K562 (cell line): ENCODE results near the gene METTL6. TPM values are rescaled to one million over a fixed set of nuclear protein-coding genes. Genes with fewer than 3 reads are reported as not detected.

ENCODE experiments used
- ATAC-seq: fragments of 200-7000 bp; cut with Tn5 transposase; 3 replicates; pipeline ENCODE4 v1.9.1; 2020; ENCODE audit warnings: moderate library complexity
- BruUV-seq: library from RNA; stranded (reverse); fragments of 400-500 nt; replicated peaks from 2 replicates; lab custom pipeline; 2021; lab: Mats Ljungman, UMichigan
- CTCF ChIA-PET: fragments of 300-600 bp; formaldehyde crosslinking; extraction: SDS; loops from one replicate; lab custom pipeline; 2021; ENCODE audit warnings: low intra/inter-chr PET ratio; lab: Yijun Ruan, JAX
- POLR2A ChIA-PET: fragments of 300-600, 350-650 bp; sonication (Branson Sonifier 250); formaldehyde crosslinking; extraction: SDS; loops from one replicate; lab custom pipeline; 2021; ENCODE audit warnings: antibody characterized with exemption, inconsistent platforms; lab: Yijun Ruan, JAX
- DNase-seq, 4 experiments: peaks; one replicate each; pipeline versions ENCODE4 v3.0.0 to v3.0.0-alpha.2; 2011 to 2018; ENCODE audit warnings: low spot score in 3 of 4, mixed read lengths in 3 of 4; ENCODE audit errors: extremely low read depth in 1 of 4
- FAIRE-seq: peaks from 2 replicates; lab custom pipeline; 2011; peaks lifted over from hg19 to GRCh38; lab: Jason Lieb, UNC
- H2AFZ ChIP-seq: 2 replicates; pipeline ENCODE4 v1.6.0; 2011; ENCODE audit warnings: low read depth, low read length, control low read depth, inconsistent platforms
- H3K27ac ChIP-seq: fragments of 200-600 bp; 3 replicates; pipeline ENCODE4 v1.8.0; 2011; ENCODE audit warnings: low read depth, mild to moderate bottlenecking, control low read depth, inconsistent platforms, low read length, moderate library complexity, mixed read lengths; ENCODE audit errors: extremely low read depth
- H3K27me3 ChIP-seq, 2 experiments: fragments of 300-600 bp in 1 of 2; 2 replicates in 1 of 2; 3 replicates in 1 of 2; pipeline versions ENCODE4 v1.6.0 to v1.8.0; 2011; ENCODE audit warnings: inconsistent platforms in 2 of 2, low read length in 2 of 2, mild to moderate bottlenecking in 1 of 2, mixed read lengths in 1 of 2, moderate library complexity in 1 of 2; ENCODE audit not compliant: control insufficient read depth in 2 of 2, insufficient read depth in 2 of 2
- H3K36me3 ChIP-seq: fragments of 300-600 bp; 3 replicates; pipeline ENCODE4 v1.8.0; 2011; ENCODE audit warnings: mild to moderate bottlenecking, low read length, inconsistent platforms; ENCODE audit not compliant: control insufficient read depth, insufficient read depth
- H3K4me1 ChIP-seq, 2 experiments: fragments of 200-600 bp in 1 of 2; replicated peaks in 1 of 2; 2 replicates in 1 of 2; 3 replicates in 1 of 2; pipeline versions ENCODE4 v1.5.1 to v1.8.0; 2011; ENCODE audit warnings: inconsistent platforms in 2 of 2, low read length in 2 of 2, mild to moderate bottlenecking in 1 of 2, mixed read lengths in 1 of 2, moderate library complexity in 1 of 2; ENCODE audit not compliant: control insufficient read depth in 2 of 2, insufficient read depth in 2 of 2
- H3K4me2 ChIP-seq: 2 replicates; pipeline ENCODE4 v1.6.1; 2011; ENCODE audit warnings: low read length, control low read depth, inconsistent platforms, mixed read lengths; ENCODE audit not compliant: insufficient read depth
- H3K4me3 ChIP-seq: fragments of 200-600 bp; sonication (generic), shearing (Covaris generic); 2 replicates; pipeline ENCODE4 v1.5.1; 2016; ENCODE audit warnings: control low read depth, inconsistent platforms
- H3K79me2 ChIP-seq: fragments of 200-600 bp; 3 replicates; pipeline ENCODE4 v1.8.0; 2011; ENCODE audit warnings: low read length, inconsistent platforms; ENCODE audit not compliant: control insufficient read depth, insufficient read depth
- H3K9ac ChIP-seq, 2 experiments: 2 replicates each; pipeline versions ENCODE4 v1.6.0 to v1.6.1; 2011; ENCODE audit warnings: low read depth in 2 of 2, low read length in 2 of 2, control low read depth in 1 of 2, inconsistent platforms in 1 of 2, mild to moderate bottlenecking in 1 of 2, mixed read lengths in 1 of 2; ENCODE audit not compliant: insufficient read depth in 1 of 2
- H3K9me1 ChIP-seq: one replicate; pipeline ENCODE4 v1.6.0; 2011; ENCODE audit warnings: inconsistent platforms, mild to moderate bottlenecking, low read length, moderate library complexity; ENCODE audit not compliant: control insufficient read depth, insufficient read depth
- H3K9me3 ChIP-seq: replicated peaks from 2 replicates; pipeline ENCODE4 v1.5.1; 2011; ENCODE audit warnings: low read depth, low read length, inconsistent platforms; ENCODE audit not compliant: control insufficient read depth, insufficient read depth
- H4K20me1 ChIP-seq: replicated peaks from 2 replicates; pipeline ENCODE4 v1.6.1; 2011; ENCODE audit warnings: low read length, inconsistent platforms, mixed read lengths; ENCODE audit not compliant: control insufficient read depth, insufficient read depth
- ATF7 ChIP-seq: fragments of 450-650 bp; IDR thresholded peaks from 2 replicates; pipeline ENCODE4 v1.7.1; 2014; ENCODE audit warnings: mild to moderate bottlenecking, moderate library complexity
- CEBPB ChIP-seq: fragments of 450-650 bp; IDR thresholded peaks from 2 replicates; pipeline ENCODE4 v1.6.1; 2016; ENCODE audit warnings: missing genetic modification characterization, missing compliant biosample characterization
- E2F3 ChIP-seq: fragments of 250-450 bp; sonication (Bioruptor Pico); IDR thresholded peaks from 2 replicates; pipeline ENCODE4 v1.4.0; 2020; ENCODE audit warnings: mild to moderate bottlenecking
- PHF21A ChIP-seq: fragments of 450-650 bp; IDR thresholded peaks from 2 replicates; pipeline ENCODE4 v1.6.1; 2017; ENCODE audit warnings: low read depth, borderline replicate concordance
- PHTF2 ChIP-seq: fragments of 250-450 bp; sonication (Bioruptor Pico); IDR thresholded peaks from 2 replicates; pipeline ENCODE4 v1.5.0; 2021; ENCODE audit warnings: mild to moderate bottlenecking
- TEAD1 ChIP-seq, 2 experiments: fragments of 450-650 bp in 1 of 2; sonication (generic) in 1 of 2; formaldehyde crosslinking; IDR thresholded peaks; 2 replicates each; pipeline versions ENCODE4 v1.4.0 to v1.8.0; 2020 to 2022; ENCODE audit warnings: mild to moderate bottlenecking in 2 of 2, missing genetic modification reagents in 1 of 2
- ZNF311 ChIP-seq: fragments of 250-450 bp; sonication (Bioruptor Pico); IDR thresholded peaks from 2 replicates; pipeline ENCODE4 v1.4.0; 2020; ENCODE audit warnings: mild to moderate bottlenecking, moderate library complexity
- ZNF76 ChIP-seq: fragments of 250-450 bp; sonication (Bioruptor Pico); IDR thresholded peaks from 2 replicates; pipeline ENCODE4 v1.4.0; 2020; ENCODE audit warnings: mild to moderate bottlenecking, moderate library complexity, borderline replicate concordance
- ZNF766 ChIP-seq: fragments of 200-800 bp; sonication (Bioruptor generic); conservative IDR thresholded peaks from 2 replicates; pipeline ENCODE4 v1.6.1; 2016; ENCODE audit warnings: missing genetic modification characterization, missing compliant biosample characterization
- WGBS: fragments of 100-300 bp; shearing (Covaris generic); methylation state at CpG from one replicate; pipeline ENCODE4 v1.1.6; 2016; ENCODE audit warnings: low coverage, mixed read lengths; ENCODE audit not compliant: insufficient coverage; ENCODE audit errors: missing lambda C conversion rate; 5-methylcytosine and 5-hydroxymethylcytosine counted together
- in situ Hi-C: fragments of 300-500 bp; cut with MboI; formaldehyde crosslinking; loops from 4 replicates; pipeline ENCODE4 v1.15.0; 2018; ENCODE audit warnings: inconsistent platforms, mixed read lengths
- intact Hi-C: fragments of 100-400 bp; cut with micrococcal nuclease; formaldehyde crosslinking; loops from 2 replicates; pipeline ENCODE4 v1.14.2; 2022
- polyA plus RNA-seq, 8 experiments: library from polyadenylated mRNA; depleted of rRNA in 4 of 8; stranded (reverse) in 5 of 8; unstranded in 3 of 8; fragments of >200 nt; fragmentation: Nextera tagmentation in 2 of 8; fragmentation: Illumina TruSeq in 1 of 8; extraction: Ambion mirVana in 2 of 8; extraction: Trizol in 1 of 8; gene quantifications; 2 replicates each; pipeline versions ENCODE4 v1.2.1 to v1.2.3, GENCODE V29; 2011 to 2014; ENCODE audit warnings: inconsistent platforms in 1 of 8, missing spikeins in 1 of 8
- total RNA-seq, 7 experiments: library from RNA; depleted of rRNA in 6 of 7; stranded (reverse); fragments of >200 nt in 6 of 7; fragmentation: Illumina TruSeq in 2 of 7; extraction: Trizol in 2 of 7; gene quantifications; 2 replicates each; pipeline versions ENCODE4 v1.2.1 to v1.2.3, GENCODE V29; 2011 to 2021; ENCODE audit warnings: low replicate concordance in 1 of 7
- TF ChIP-seq, protein P1 (sequence below), 3 experiments: fragments of 200-800 bp in 1 of 3; fragments of 250-450 bp in 1 of 3; fragments of 450-650 bp in 1 of 3; sonication (Bioruptor Pico) in 1 of 3; sonication (Bioruptor generic) in 1 of 3; formaldehyde crosslinking in 1 of 3; IDR thresholded peaks; 2 replicates each; pipeline versions ENCODE4 v1.6.1 to v1.8.0; 2016 to 2022; ENCODE audit warnings: mild to moderate bottlenecking in 2 of 3, missing genetic modification characterization in 2 of 3, missing compliant biosample characterization in 1 of 3, moderate library complexity in 1 of 3
- TF ChIP-seq, protein P2 (sequence below): fragments of 250-450 bp; sonication (Bioruptor Pico); IDR thresholded peaks from 2 replicates; pipeline ENCODE4 v1.4.0; 2020
- TF ChIP-seq, protein P3 (sequence below): fragments of 250-450 bp; sonication (Bioruptor Pico); IDR thresholded peaks from 2 replicates; pipeline ENCODE4 v1.4.0; 2020; ENCODE audit warnings: mild to moderate bottlenecking

METTL6 gene
- total and polyA plus RNA-seq, 9 of the 15 experiments (the other 6 are each of a cell fraction or from before 2014, with no cell fraction given): 18.8 to 61.5 (median 33.9) TPM

DNA sequence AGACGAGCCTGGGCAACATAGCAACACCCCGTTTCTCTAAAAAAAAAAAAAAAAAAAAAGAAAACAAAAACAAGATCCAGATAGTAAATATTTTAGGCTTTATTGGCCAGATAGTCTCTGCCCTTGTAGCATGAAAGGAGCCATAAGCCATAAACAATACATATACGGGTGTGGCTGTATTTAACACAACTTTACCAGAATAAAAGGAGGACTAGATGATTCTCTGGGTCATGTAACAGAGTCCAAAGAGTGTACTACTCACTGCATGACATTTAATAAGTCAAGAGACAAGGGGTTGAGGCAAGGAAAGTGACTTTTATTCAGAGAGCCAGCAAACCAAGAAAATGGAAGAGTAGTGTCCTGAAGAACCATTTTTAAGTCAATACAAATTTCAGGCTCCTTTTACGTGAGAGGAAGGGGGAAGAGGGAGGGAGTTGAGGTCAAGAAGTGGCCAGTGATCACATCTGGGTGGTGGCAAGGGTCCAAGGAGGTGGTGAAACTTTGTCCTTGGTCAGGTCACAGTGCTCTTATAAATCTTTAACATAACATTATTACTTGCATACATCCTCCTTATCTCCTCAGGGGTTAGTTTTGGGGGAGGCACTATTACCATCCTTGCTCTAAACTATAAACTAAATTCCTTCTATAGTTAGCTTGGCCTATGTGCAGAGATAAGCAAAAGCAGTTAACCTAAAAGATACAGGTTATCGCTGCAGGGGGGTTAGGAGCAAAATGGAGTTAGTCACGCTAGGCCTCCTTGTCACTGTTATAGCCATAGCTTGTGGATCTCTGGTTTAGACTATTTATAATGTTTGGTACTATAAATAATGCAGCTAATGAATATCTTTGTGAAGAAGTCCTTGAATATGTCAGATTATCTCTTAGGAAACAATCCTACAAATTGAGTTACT is 46.1 kb downstream of the METTL6 start:
- POLR2A ChIA-PET: interaction anchor here (0.5 to 0.6 kb wide), 2 partner anchors 14 to 16 kb away, joined by 3 read pairs; no protein-coding TSS in a partner anchor
- Histone ChIP-seq H3K9me1 (no peaks in the 10 kb centered on the region), H3K9ac (no peak overlapping the region), H3K27ac (no peak overlapping the region), H3K4me3 (no peak overlapping the region), H3K4me2 (no peak overlapping the region), H3K4me1 (peaks cover 0 to 12% of the 10 kb centered on the region in 2 experiments; a peak in 2 of 5 replicates), H2AFZ (peak overlapping the region; percentile 50; the same call in 1 of the 2 replicates), H3K27me3 (no peaks in the 10 kb centered on the region), H4K20me1 (no peaks in the 10 kb centered on the region), H3K36me3 (no peaks in the 10 kb centered on the region; the same call in 2 of the 3 replicates), H3K9me3 (no peaks in the 10 kb centered on the region), H3K79me2 (no peaks in the 10 kb centered on the region)
- ATAC-seq (no peak), FAIRE-seq (peak; percentile 26), DNase-seq (peak in 1 of 4 experiments; percentile 44)
- WGBS: 14% methylated on average over 5 of the region's 6 CpGs
- no TSS peak for BruUV-seq
- in situ Hi-C loops: loop anchor here (5.0 to 10.0 kb wide), 2 partner anchors 114 to 266 kb away; no protein-coding TSS in a partner anchor
- CTCF ChIA-PET: interaction anchor here (0.6 to 1.0 kb wide), 3 partner anchors 79 to 115 kb away, joined by 3 to 6 read pairs (median 4); no protein-coding TSS in a partner anchor
- intact Hi-C loops: loop anchor here (5.0 kb wide), 1 partner anchor 176 kb away; no protein-coding TSS in a partner anchor
- peak; percentile 87; the same call in 1 of the 2 replicates for TF ChIP-seq ZNF76 (CRISPR knock-in tag)
- TF ChIP-seq ZNF766: peak; percentile 92
- peak; percentile 64; the same call in 1 of the 2 replicates for TF ChIP-seq E2F3 (CRISPR knock-in tag)
- no peak for TF ChIP-seq PHTF2 (CRISPR knock-in tag)
- TF ChIP-seq, protein P1, sequence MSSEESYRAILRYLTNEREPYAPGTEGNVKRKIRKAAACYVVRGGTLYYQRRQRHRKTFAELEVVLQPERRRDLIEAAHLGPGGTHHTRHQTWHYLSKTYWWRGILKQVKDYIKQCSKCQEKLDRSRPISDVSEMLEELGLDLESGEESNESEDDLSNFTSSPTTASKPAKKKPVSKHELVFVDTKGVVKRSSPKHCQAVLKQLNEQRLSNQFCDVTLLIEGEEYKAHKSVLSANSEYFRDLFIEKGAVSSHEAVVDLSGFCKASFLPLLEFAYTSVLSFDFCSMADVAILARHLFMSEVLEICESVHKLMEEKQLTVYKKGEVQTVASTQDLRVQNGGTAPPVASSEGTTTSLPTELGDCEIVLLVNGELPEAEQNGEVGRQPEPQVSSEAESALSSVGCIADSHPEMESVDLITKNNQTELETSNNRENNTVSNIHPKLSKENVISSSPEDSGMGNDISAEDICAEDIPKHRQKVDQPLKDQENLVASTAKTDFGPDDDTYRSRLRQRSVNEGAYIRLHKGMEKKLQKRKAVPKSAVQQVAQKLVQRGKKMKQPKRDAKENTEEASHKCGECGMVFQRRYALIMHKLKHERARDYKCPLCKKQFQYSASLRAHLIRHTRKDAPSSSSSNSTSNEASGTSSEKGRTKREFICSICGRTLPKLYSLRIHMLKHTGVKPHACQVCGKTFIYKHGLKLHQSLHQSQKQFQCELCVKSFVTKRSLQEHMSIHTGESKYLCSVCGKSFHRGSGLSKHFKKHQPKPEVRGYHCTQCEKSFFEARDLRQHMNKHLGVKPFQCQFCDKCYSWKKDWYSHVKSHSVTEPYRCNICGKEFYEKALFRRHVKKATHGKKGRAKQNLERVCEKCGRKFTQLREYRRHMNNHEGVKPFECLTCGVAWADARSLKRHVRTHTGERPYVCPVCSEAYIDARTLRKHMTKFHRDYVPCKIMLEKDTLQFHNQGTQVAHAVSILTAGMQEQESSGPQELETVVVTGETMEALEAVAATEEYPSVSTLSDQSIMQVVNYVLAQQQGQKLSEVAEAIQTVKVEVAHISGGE (CRISPR knock-in tag; IDR thresholded peaks at IDR 0.05): peak in 1 of 3 experiments; percentile 65; a peak in 2 of 6 replicates
- TF ChIP-seq CEBPB (tag): 0 out of 2 replicates have a peak, but pooled peaks have one; percentile 26
- TF ChIP-seq, protein P2, sequence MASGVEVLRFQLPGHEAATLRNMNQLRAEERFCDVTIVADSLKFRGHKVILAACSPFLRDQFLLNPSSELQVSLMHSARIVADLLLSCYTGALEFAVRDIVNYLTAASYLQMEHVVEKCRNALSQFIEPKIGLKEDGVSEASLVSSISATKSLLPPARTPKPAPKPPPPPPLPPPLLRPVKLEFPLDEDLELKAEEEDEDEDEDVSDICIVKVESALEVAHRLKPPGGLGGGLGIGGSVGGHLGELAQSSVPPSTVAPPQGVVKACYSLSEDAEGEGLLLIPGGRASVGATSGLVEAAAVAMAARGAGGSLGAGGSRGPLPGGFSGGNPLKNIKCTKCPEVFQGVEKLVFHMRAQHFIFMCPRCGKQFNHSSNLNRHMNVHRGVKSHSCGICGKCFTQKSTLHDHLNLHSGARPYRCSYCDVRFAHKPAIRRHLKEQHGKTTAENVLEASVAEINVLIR: peak; percentile 63
- peak in 1 of 2 experiments; percentile 95; a peak in 2 of 4 replicates for TF ChIP-seq TEAD1 (CRISPR knock-in tag; IDR thresholded peaks at IDR 0.05)
- TF ChIP-seq, protein P3, sequence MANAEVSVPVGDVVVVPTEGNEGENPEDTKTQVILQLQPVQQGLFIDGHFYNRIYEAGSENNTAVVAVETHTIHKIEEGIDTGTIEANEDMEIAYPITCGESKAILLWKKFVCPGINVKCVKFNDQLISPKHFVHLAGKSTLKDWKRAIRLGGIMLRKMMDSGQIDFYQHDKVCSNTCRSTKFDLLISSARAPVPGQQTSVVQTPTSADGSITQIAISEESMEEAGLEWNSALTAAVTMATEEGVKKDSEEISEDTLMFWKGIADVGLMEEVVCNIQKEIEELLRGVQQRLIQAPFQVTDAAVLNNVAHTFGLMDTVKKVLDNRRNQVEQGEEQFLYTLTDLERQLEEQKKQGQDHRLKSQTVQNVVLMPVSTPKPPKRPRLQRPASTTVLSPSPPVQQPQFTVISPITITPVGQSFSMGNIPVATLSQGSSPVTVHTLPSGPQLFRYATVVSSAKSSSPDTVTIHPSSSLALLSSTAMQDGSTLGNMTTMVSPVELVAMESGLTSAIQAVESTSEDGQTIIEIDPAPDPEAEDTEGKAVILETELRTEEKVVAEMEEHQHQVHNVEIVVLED (CRISPR knock-in tag): peak; percentile 64
- TF ChIP-seq PHF21A: no peak
- peak; percentile 93 for TF ChIP-seq ZNF311 (CRISPR knock-in tag)
- no peak for TF ChIP-seq ATF7
